Measurements from ENCODE around the gene CD101.

DNA sequence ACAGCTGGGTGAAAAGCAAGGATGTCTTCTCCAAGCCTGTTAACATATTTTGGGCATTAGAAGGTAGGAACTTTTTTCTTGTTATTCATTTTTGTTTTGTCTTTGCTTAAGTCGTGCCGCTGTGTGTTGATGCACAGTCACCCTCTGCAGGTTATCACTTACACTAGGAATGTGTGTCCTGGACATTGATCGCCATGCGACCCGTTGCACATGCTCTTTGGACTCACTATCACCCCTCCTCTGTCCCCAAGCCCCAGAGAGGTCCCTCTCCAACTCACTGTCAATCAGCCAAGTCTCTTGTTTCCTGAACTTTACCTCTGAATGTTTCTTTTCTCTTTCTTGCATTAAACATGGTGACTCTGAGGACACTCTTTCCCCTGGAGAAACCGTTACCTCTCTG is 40.0 kb upstream of the CD101 start:
- TF ChIP-seq, protein P1, sequence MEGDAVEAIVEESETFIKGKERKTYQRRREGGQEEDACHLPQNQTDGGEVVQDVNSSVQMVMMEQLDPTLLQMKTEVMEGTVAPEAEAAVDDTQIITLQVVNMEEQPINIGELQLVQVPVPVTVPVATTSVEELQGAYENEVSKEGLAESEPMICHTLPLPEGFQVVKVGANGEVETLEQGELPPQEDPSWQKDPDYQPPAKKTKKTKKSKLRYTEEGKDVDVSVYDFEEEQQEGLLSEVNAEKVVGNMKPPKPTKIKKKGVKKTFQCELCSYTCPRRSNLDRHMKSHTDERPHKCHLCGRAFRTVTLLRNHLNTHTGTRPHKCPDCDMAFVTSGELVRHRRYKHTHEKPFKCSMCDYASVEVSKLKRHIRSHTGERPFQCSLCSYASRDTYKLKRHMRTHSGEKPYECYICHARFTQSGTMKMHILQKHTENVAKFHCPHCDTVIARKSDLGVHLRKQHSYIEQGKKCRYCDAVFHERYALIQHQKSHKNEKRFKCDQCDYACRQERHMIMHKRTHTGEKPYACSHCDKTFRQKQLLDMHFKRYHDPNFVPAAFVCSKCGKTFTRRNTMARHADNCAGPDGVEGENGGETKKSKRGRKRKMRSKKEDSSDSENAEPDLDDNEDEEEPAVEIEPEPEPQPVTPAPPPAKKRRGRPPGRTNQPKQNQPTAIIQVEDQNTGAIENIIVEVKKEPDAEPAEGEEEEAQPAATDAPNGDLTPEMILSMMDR (IDR thresholded peaks at IDR 0.05; ENCODE audit: insufficient read depth, low read length): no peak
- no peak for TF ChIP-seq POLR2AphosphoS5 (IDR thresholded peaks at IDR 0.05; ENCODE audit: low read depth)
- TF ChIP-seq, protein P2, sequence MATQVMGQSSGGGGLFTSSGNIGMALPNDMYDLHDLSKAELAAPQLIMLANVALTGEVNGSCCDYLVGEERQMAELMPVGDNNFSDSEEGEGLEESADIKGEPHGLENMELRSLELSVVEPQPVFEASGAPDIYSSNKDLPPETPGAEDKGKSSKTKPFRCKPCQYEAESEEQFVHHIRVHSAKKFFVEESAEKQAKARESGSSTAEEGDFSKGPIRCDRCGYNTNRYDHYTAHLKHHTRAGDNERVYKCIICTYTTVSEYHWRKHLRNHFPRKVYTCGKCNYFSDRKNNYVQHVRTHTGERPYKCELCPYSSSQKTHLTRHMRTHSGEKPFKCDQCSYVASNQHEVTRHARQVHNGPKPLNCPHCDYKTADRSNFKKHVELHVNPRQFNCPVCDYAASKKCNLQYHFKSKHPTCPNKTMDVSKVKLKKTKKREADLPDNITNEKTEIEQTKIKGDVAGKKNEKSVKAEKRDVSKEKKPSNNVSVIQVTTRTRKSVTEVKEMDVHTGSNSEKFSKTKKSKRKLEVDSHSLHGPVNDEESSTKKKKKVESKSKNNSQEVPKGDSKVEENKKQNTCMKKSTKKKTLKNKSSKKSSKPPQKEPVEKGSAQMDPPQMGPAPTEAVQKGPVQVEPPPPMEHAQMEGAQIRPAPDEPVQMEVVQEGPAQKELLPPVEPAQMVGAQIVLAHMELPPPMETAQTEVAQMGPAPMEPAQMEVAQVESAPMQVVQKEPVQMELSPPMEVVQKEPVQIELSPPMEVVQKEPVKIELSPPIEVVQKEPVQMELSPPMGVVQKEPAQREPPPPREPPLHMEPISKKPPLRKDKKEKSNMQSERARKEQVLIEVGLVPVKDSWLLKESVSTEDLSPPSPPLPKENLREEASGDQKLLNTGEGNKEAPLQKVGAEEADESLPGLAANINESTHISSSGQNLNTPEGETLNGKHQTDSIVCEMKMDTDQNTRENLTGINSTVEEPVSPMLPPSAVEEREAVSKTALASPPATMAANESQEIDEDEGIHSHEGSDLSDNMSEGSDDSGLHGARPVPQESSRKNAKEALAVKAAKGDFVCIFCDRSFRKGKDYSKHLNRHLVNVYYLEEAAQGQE (IDR thresholded peaks at IDR 0.05; ENCODE audit: insufficient replicate concordance, low read depth): no peak
